Esophagus squamous epithelium (tissue), 5 donors: ENCODE data around the gene RIC8B. TPM values are rescaled to one million over a fixed set of nuclear protein-coding genes. Genes with fewer than 3 reads are reported as not detected.

Experiments used
- DNase-seq: peaks from one replicate; lab custom pipeline; 2025; lab: John Stamatoyannopoulos, UW
- H3K27ac ChIP-seq, 4 donors: fragments of 200-600 bp; sonication (generic); one replicate each; pipeline ENCODE4 v1.5.1; 2016 to 2019; ENCODE audit warnings: mild to moderate bottlenecking in 1 of 4
- H3K27me3 ChIP-seq, 4 donors: fragments of 200-600 bp; sonication (generic); 1 replicate in 3 of 4; 2 replicates in 1 of 4; pipeline versions ENCODE4 v1.5.1 to v1.6.0; 2017 to 2021; ENCODE audit warnings: antibody characterized with exemption in 1 of 4
- H3K36me3 ChIP-seq, 3 donors: fragments of 200-600 bp; sonication (generic); one replicate each; pipeline ENCODE4 v1.5.1; 2016 to 2019
- H3K4me1 ChIP-seq, 3 donors: fragments of 200-600 bp; sonication (generic); one replicate each; pipeline ENCODE4 v1.5.1; 2017 to 2019
- H3K4me3 ChIP-seq, 4 donors: fragments of 200-600 bp; sonication (generic); 1 replicate in 3 of 4; 2 replicates in 1 of 4; pipeline ENCODE4 v1.5.1; 2016 to 2019; ENCODE audit warnings: mild to moderate bottlenecking in 2 of 4, moderate library complexity in 1 of 4
- H3K9me3 ChIP-seq, 3 donors: fragments of 200-600 bp; sonication (generic); one replicate each; pipeline ENCODE4 v1.5.1; 2016 to 2019
- POLR2A ChIP-seq, 4 donors: fragments of 450-650 bp; IDR thresholded peaks; one replicate each; pipeline ENCODE4 v1.6.1; 2017; ENCODE audit warnings: antibody characterized with exemption in 4 of 4, mild to moderate bottlenecking in 4 of 4, moderate library complexity in 3 of 4
- WGBS, 2 donors: methylation state at CpG; one replicate each; pipeline ENCODE4 v1.1.5; 2018; 5-methylcytosine and 5-hydroxymethylcytosine counted together
- intact Hi-C: fragments of 100-400 bp; cut with DNase I; formaldehyde crosslinking; loops from one replicate; pipeline ENCODE4 v1.15.0; 2022
- total RNA-seq, 4 donors: library from RNA; depleted of rRNA; stranded (reverse); fragments of >200 nt; gene quantifications; one replicate each; pipeline ENCODE4 v1.1.0, GENCODE V29; 2016
- TF ChIP-seq, protein P1 (sequence below), 6 experiments: fragments of 450-650 bp in 4 of 6; fragments of 200-600 bp in 2 of 6; sonication (generic) in 2 of 6; IDR thresholded peaks; one replicate each; pipeline ENCODE4 v1.5.1; 2016 to 2019; ENCODE audit warnings: antibody characterized with exemption in 6 of 6, mild to moderate bottlenecking in 4 of 6, moderate library complexity in 4 of 6
- donor health status: DM: yes; HTN: yes; CAD: no.

Gene RIC8B
- total RNA-seq, 4 donors from 2014 or later = 2.7 to 7.3 (median 5.0) TPM

DNA sequence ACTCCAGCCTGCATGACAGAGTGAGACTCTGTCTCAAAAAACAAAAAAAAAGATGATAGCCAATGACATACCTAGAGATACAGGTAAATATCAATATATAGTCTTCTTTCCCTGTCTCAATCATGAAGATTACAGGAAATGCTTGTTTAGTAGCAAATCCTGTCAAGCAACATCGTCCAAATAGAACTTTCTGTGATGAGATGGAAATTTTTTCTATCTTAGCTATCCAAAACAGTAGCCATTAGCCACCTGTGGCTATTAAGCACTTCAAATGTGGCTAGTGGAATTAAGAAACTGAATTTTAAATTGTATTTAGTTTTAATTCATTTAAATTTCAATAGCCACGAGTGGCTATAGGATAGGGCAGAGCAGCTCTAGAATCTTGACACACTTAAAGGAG lies 33.2 kb upstream of the RIC8B start:
- no peak overlapping the region for H3K4me3 ChIP-seq
- H3K27me3 ChIP-seq = peaks cover 0 to 63% (median 0%) of the 10 kb centered on the region in 4 donors
- H3K36me3 ChIP-seq = no peaks in the 10 kb centered on the region
- H3K27ac ChIP-seq = no peak overlapping the region
- no peak for DNase-seq
- intact Hi-C loops = no loop called here
- 62 to 75% methylated on average over 2 of the region's 2 CpGs for WGBS, 2 donors
- no peaks in the 10 kb centered on the region for H3K4me1 ChIP-seq
- TF ChIP-seq POLR2A (IDR thresholded peaks at IDR 0.05) = no peak
- TF ChIP-seq, protein P1, sequence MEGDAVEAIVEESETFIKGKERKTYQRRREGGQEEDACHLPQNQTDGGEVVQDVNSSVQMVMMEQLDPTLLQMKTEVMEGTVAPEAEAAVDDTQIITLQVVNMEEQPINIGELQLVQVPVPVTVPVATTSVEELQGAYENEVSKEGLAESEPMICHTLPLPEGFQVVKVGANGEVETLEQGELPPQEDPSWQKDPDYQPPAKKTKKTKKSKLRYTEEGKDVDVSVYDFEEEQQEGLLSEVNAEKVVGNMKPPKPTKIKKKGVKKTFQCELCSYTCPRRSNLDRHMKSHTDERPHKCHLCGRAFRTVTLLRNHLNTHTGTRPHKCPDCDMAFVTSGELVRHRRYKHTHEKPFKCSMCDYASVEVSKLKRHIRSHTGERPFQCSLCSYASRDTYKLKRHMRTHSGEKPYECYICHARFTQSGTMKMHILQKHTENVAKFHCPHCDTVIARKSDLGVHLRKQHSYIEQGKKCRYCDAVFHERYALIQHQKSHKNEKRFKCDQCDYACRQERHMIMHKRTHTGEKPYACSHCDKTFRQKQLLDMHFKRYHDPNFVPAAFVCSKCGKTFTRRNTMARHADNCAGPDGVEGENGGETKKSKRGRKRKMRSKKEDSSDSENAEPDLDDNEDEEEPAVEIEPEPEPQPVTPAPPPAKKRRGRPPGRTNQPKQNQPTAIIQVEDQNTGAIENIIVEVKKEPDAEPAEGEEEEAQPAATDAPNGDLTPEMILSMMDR (IDR thresholded peaks at IDR 0.05) = no peak
- H3K9me3 ChIP-seq = no peaks in the 10 kb centered on the region

DNA sequence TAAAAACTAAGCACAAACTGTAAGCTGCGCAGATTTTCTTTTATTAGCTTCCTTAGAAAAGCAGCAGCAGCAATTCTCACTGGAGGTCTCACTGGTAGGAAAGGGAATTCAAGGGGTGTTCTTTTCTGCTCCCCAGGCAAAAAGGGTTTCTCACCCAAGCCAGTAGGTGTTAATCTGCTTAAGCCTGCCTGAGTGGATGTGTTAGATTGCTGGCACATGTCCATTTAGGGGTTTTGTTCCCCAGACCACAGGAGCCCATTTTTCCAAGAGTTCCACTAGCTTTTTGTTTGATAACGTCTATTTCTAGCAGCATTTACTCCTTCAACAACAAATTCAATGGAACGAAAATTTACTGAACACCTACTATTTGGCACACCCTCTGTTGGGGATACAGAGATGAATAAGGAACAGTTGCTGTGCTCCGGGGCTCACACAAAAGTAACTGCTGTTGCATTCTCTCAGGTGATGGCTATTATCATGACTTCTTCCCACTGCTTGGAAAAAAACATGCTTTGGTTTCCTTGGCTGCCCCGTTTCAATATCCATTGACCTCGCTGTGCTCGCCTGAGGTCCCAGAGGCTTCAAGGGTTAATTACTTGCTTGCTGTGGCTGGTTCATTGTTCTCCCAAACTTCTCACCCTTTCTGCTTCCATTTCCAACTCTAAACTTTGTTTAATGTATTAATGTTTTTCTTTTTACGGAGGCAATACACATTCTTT lies 31.1 kb upstream of the RIC8B start:
- DNase-seq = no peak
- no peak overlapping the region for H3K27ac ChIP-seq
- intact Hi-C loops = no loop called here
- WGBS, 2 donors = 41 to 51% methylated on average over 8 of the region's 8 CpGs
- no peak overlapping the region for H3K4me3 ChIP-seq
- H3K27me3 ChIP-seq = peaks cover 0 to 55% (median 0%) of the 10 kb centered on the region in 4 donors
- no peak for TF ChIP-seq POLR2A (IDR thresholded peaks at IDR 0.05)
- TF ChIP-seq, protein P1 (IDR thresholded peaks at IDR 0.05) = no peak
- H3K36me3 ChIP-seq = no peaks in the 10 kb centered on the region
- no peaks in the 10 kb centered on the region for H3K4me1 ChIP-seq
- H3K9me3 ChIP-seq = no peaks in the 10 kb centered on the region

DNA sequence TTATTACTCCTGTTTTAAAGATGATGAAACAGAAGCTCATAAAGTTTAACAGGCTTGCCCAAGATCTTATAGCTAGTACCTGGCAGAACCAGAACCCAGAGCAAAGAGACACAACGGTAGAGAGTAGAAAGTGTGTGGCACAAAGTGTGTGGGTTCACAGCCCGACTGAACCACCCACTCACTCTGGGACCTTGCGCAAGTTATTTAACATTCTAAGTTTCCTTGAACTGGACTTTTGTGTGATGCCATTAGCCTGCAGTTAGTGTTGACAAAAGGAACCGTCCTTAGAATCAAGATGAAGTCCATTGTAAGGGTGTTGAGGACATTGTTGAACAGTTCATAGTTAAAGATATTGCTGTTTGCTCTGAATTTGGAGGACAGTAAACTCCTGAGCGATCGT lies 29.9 kb upstream of the RIC8B start:
- no peak overlapping the region for H3K4me3 ChIP-seq
- 63 to 74% methylated on average over 6 of the region's 6 CpGs for WGBS, 2 donors
- intact Hi-C loops = no loop called here

DNA sequence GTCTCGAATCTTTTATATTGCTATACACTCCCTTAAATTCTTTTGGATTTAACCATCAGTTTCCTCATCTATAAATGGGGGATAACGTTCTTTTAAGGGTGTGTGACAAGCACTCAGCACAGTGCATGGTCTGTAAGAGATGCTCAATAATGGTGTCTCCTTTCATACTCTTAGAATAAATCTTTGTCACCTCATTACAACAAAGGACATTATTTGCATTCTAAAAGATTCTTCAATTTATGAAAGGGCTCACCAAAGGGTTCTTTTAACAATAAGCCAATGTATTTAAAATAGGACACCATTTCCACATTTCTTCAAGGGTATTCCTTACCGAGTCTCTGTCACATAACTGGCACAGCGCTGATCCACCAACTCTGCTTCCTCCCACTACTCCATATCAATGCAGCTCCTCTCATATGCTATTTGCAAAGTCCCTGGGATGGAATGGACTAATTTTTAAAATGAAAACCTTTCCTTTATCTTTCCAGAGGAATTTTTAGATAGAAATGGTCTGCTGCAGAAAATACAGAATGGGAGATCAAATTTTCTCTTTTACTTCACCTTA lies 29.2 kb upstream of the RIC8B start:
- H3K4me1 ChIP-seq = no peaks in the 10 kb centered on the region
- WGBS, 2 donors = 77 to 84% methylated on average over 4 of the region's 4 CpGs
- H3K27me3 ChIP-seq = peaks cover 0 to 48% (median 0%) of the 10 kb centered on the region in 4 donors

More for the DNA sequence above, 29.9 kb upstream of the RIC8B start:
- Histone ChIP-seq H3K36me3 (no peaks in the 10 kb centered on the region), H3K27me3 (peaks cover 0 to 54% (median 0%) of the 10 kb centered on the region in 4 donors), H3K4me1 (no peaks in the 10 kb centered on the region), H3K27ac (no peak overlapping the region), H3K9me3 (no peaks in the 10 kb centered on the region)
- no peak for DNase-seq
- TF ChIP-seq, protein P1 (IDR thresholded peaks at IDR 0.05) = no peak
- TF ChIP-seq POLR2A (IDR thresholded peaks at IDR 0.05) = no peak

More for the DNA sequence above, 29.2 kb upstream of the RIC8B start:
- no peak for TF ChIP-seq POLR2A (IDR thresholded peaks at IDR 0.05)
- TF ChIP-seq, protein P1 (IDR thresholded peaks at IDR 0.05) = no peak
- DNase-seq = no peak
- Histone ChIP-seq H3K36me3 (no peaks in the 10 kb centered on the region), H3K9me3 (no peaks in the 10 kb centered on the region), H3K4me3 (no peak overlapping the region), H3K27ac (no peak overlapping the region)
- intact Hi-C loops = no loop called here
